NB4 (cell line): ENCODE measurements around the gene SPIB.

Source experiments
- MAX ChIP-seq: IDR thresholded peaks from 2 replicates; pipeline ENCODE4 v1.6.1; 2011; ENCODE audit warnings: low read depth, low read length
- MYC ChIP-seq: IDR thresholded peaks from 2 replicates; pipeline ENCODE4 v1.6.1; 2011; ENCODE audit warnings: low read depth, low read length
- POLR2A ChIP-seq: IDR thresholded peaks from 2 replicates; pipeline ENCODE4 v1.6.1; 2011; ENCODE audit warnings: mild to moderate bottlenecking; ENCODE audit not compliant: insufficient read length; ENCODE audit errors: extremely low read depth
- TF ChIP-seq, protein P1 (sequence below): IDR thresholded peaks from one replicate; pipeline ENCODE4 v1.5.1; 2012; ENCODE audit warnings: low read depth, low read length

DNA sequence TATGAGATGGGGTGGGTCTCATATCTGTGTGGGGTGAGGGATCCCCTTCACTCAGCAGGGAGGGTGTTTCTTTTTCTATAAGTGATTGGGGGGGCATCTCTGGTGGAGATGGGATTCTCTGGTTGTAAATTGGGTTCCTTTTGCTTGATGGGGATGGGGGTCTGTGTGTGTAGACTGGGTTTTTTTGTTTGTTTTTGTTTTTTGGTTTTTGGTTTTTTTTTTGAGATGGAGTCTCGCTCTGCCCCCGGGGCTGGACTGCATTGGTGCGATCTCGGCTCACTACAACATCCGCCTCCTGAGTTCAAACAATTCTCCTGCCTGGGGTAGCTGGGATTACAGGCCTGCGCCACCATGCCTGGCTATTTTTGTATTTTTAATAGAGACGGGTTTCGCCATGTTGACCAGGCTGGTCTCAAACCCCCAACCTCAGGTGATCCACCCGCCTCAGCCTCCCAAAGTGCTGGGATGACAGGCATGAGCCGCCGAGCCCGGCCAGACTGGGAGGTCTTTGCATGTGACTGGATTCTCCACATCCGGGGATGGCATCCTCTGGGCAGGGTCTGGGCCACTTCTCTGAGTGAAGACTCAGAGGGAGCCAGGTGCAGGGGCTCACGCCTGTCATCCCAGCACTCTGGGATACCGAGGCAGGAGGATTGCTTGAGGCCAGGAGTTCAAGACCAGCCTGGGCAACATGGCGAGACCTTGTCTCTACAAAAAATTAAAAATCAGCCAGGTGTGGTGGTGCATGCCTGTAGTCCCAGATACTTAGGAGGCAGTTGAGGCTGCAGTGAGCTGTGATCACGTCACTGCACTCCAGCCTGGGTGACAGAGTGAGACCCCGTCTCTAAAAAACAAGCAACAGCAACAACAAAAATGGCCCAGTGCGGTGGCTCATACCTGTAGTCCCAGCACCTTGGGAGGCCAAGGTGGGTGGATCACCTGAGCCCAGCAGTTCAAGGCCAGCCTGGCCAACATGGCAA is 14.8 kb downstream of the SPIB start:
- TF ChIP-seq, protein P1, sequence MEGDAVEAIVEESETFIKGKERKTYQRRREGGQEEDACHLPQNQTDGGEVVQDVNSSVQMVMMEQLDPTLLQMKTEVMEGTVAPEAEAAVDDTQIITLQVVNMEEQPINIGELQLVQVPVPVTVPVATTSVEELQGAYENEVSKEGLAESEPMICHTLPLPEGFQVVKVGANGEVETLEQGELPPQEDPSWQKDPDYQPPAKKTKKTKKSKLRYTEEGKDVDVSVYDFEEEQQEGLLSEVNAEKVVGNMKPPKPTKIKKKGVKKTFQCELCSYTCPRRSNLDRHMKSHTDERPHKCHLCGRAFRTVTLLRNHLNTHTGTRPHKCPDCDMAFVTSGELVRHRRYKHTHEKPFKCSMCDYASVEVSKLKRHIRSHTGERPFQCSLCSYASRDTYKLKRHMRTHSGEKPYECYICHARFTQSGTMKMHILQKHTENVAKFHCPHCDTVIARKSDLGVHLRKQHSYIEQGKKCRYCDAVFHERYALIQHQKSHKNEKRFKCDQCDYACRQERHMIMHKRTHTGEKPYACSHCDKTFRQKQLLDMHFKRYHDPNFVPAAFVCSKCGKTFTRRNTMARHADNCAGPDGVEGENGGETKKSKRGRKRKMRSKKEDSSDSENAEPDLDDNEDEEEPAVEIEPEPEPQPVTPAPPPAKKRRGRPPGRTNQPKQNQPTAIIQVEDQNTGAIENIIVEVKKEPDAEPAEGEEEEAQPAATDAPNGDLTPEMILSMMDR, result no peak
- TF ChIP-seq MAX, result no peak
- TF ChIP-seq POLR2A, result no peak
- no peak for TF ChIP-seq MYC
